ENCODE results near the gene DSCAML1. TPM values are rescaled to one million over a fixed set of nuclear protein-coding genes. Genes with fewer than 3 reads are reported as not detected.

DSCAML1 gene
- total RNA-seq, 1 experiment from 2014 or later = not detected

GRCh38 chr11:117396970-117397369, 400.0 kb downstream of the DSCAML1 start (continued):
- no peak for TF ChIP-seq ELF1 (IDR thresholded peaks at IDR 0.05; ENCODE audit: borderline replicate concordance, low read depth)

- Histone ChIP-seq H3K9me3 (ENCODE audit: control insufficient read depth in 1 of 2, insufficient read depth in 1 of 2, low read depth in 1 of 2, low read length in 2 of 2) (no peaks in the 10 kb centered on the region), H4K20me1 (ENCODE audit: insufficient read depth) (no peaks in the 10 kb centered on the region), H3K36me3 (ENCODE audit: control insufficient read depth in 1 of 2, insufficient read depth in 2 of 2, low read length in 2 of 2) (peaks cover 8 to 15% of the 10 kb centered on the region in 2 experiments; a peak in 3 of 4 replicates), H3K4me3 (replicated peaks in 1 of 2; ENCODE audit: low read depth in 1 of 2, low read length in 2 of 2) (no peak overlapping the region), H3K79me2 (ENCODE audit: insufficient read depth, low read length) (no peaks in the 10 kb centered on the region), H3K27me3 (ENCODE audit: insufficient read depth, low read length) (no peaks in the 10 kb centered on the region), H3K4me1 (ENCODE audit: control insufficient read depth in 1 of 2, insufficient read depth in 2 of 2, low read length in 2 of 2) (no peaks in the 10 kb centered on the region), H2AFZ (ENCODE audit: low read depth, low read length, poor library complexity, severe bottlenecking) (no peak overlapping the region), H3K27ac (ENCODE audit: low read depth, low read length) (no peak overlapping the region), H3K4me2 (ENCODE audit: low read length) (no peak overlapping the region), H3K9me2 (ENCODE audit: insufficient read depth) (no peaks in the 10 kb centered on the region), H3K9ac (ENCODE audit: low read length) (no peak overlapping the region)
- DNase-seq (ENCODE audit: low read depth, low spot score) = no peak
- BruUV-seq (replicated peaks) = no TSS peak
- TF ChIP-seq POLR2AphosphoS5 (IDR thresholded peaks at IDR 0.05; ENCODE audit: low read depth, low read length) = no peak
- no peak for TF ChIP-seq ATF3 (IDR thresholded peaks at IDR 0.05)
- TF ChIP-seq ZNF274 (IDR thresholded peaks at IDR 0.05; ENCODE audit: low read depth, low read length) = no peak
- no peak for TF ChIP-seq CTCF (IDR thresholded peaks at IDR 0.05 in 2 of 3, conservative IDR thresholded peaks at IDR 0.05 in 1 of 3; ENCODE audit: borderline replicate concordance in 1 of 3, insufficient read depth in 1 of 3, low read depth in 2 of 3, low read length in 2 of 3)
- TF ChIP-seq ZFX (IDR thresholded peaks at IDR 0.05) = no peak
- TF ChIP-seq CBX3 (IDR thresholded peaks at IDR 0.05; ENCODE audit: low read depth) = no peak
- no peak for TF ChIP-seq REST (IDR thresholded peaks at IDR 0.05; ENCODE audit: low read depth)
- TF ChIP-seq YY1 (IDR thresholded peaks at IDR 0.05; ENCODE audit: extremely low read depth, insufficient replicate concordance, low read depth, low read length) = no peak
- RAD21 ChIA-PET (ENCODE audit: low non-redundant PET in 1 of 2, low total read pairs in 2 of 2, uncharacterized antibody in 2 of 2, unreplicated experiment in 2 of 2) = no interaction called here
- POLR2A ChIA-PET = no interaction called here
- no peak for ATAC-seq
- CTCF ChIA-PET = no interaction called here
- intact Hi-C loops (cut with micrococcal nuclease) = no loop called here
Observed at GRCh38 chr11:117395476-117395875, 401.5 kb downstream of the DSCAML1 start.

Data from HCT116 (cell line).